Upper lobe of left lung (tissue), 6 donors: ENCODE measurements around the gene CRTAC1. TPM values are rescaled to one million over a fixed set of nuclear protein-coding genes. Genes with fewer than 3 reads are reported as not detected.

Experiments
- ATAC-seq, 2 donors: fragments of 200-7000 bp; cut with Tn5 transposase; one replicate each; pipeline ENCODE4 v1.9.1; 2022; ENCODE audit warnings: mild to moderate bottlenecking in 2 of 2, moderate library complexity in 2 of 2; ENCODE audit not compliant: low FRiP score in 2 of 2
- DNase-seq, 2 donors: peaks; one replicate each; pipeline ENCODE4 v3.0.0-alpha.2; 2019 to 2020
- H3K27ac ChIP-seq, 4 donors: fragments of 200-600 bp; sonication (generic); one replicate each; pipeline ENCODE4 v1.5.1; 2016 to 2019
- H3K27me3 ChIP-seq, 4 donors: fragments of 200-600 bp; sonication (generic); one replicate each; pipeline ENCODE4 v1.5.1; 2017 to 2019
- H3K36me3 ChIP-seq, 4 donors: fragments of 200-600 bp; sonication (generic); one replicate each; pipeline ENCODE4 v1.5.1; 2016 to 2019
- H3K4me1 ChIP-seq, 4 donors: fragments of 200-600 bp; sonication (generic); one replicate each; pipeline ENCODE4 v1.5.1; 2018 to 2019
- H3K4me3 ChIP-seq, 4 donors: fragments of 200-600 bp; sonication (generic); one replicate each; pipeline ENCODE4 v1.5.1; 2017 to 2019; ENCODE audit warnings: mild to moderate bottlenecking in 2 of 4, moderate library complexity in 1 of 4
- H3K9me3 ChIP-seq, 4 donors: fragments of 200-600 bp; sonication (generic); one replicate each; pipeline ENCODE4 v1.5.1; 2018 to 2019
- EP300 ChIP-seq, 4 donors: sonication (generic); formaldehyde crosslinking; IDR thresholded peaks; one replicate each; pipeline ENCODE4 v1.5.1; 2017; ENCODE audit warnings: antibody characterized with exemption in 4 of 4, control low read depth in 2 of 4
- POLR2A ChIP-seq, 4 donors: fragments of 450-650 bp; IDR thresholded peaks; one replicate each; pipeline ENCODE4 v1.5.1; 2016 to 2017; ENCODE audit warnings: antibody characterized with exemption in 4 of 4, mild to moderate bottlenecking in 2 of 4
- POLR2AphosphoS5 ChIP-seq, 2 donors: sonication (generic); formaldehyde crosslinking; IDR thresholded peaks; one replicate each; pipeline ENCODE4 v1.5.1; 2017; ENCODE audit warnings: antibody characterized with exemption in 2 of 2
- whole genome bisulfite sequencing, 2 donors: methylation state at CpG; one replicate each; pipeline ENCODE4 v1.1.5; 2017 to 2018; 5-methylcytosine and 5-hydroxymethylcytosine counted together
- total RNA-seq, 6 donors: library from RNA; depleted of rRNA in 4 of 6; stranded (reverse); fragments of >200 nt in 4 of 6; gene quantifications; one replicate each; pipeline versions ENCODE4 v1.1.0 to v1.2.1, GENCODE V29; 2016 to 2021
- TF ChIP-seq, protein P1 (sequence below), 6 experiments: fragments of 450-650 bp in 4 of 6; fragments of 200-600 bp in 2 of 6; sonication (generic) in 2 of 6; IDR thresholded peaks; one replicate each; pipeline ENCODE4 v1.5.1; 2016 to 2019; ENCODE audit warnings: antibody characterized with exemption in 6 of 6
- donor health status: DM: no; HTN: no; CAD: no; lungs with moderate emphysema.
- donor health status: DM: no; HTN: yes; CAD: no; lungs with severe emphysema.

Gene CRTAC1
- total RNA-seq, 6 donors from 2014 or later = 40.6 to 123 (median 77.3) TPM

GRCh38 chr10:97827702-97828291, 202.6 kb downstream of the CRTAC1 start:
- H3K9me3 ChIP-seq = no peaks in the 10 kb centered on the region
- no peak for TF ChIP-seq POLR2A (IDR thresholded peaks at IDR 0.05)
- TF ChIP-seq, protein P1, sequence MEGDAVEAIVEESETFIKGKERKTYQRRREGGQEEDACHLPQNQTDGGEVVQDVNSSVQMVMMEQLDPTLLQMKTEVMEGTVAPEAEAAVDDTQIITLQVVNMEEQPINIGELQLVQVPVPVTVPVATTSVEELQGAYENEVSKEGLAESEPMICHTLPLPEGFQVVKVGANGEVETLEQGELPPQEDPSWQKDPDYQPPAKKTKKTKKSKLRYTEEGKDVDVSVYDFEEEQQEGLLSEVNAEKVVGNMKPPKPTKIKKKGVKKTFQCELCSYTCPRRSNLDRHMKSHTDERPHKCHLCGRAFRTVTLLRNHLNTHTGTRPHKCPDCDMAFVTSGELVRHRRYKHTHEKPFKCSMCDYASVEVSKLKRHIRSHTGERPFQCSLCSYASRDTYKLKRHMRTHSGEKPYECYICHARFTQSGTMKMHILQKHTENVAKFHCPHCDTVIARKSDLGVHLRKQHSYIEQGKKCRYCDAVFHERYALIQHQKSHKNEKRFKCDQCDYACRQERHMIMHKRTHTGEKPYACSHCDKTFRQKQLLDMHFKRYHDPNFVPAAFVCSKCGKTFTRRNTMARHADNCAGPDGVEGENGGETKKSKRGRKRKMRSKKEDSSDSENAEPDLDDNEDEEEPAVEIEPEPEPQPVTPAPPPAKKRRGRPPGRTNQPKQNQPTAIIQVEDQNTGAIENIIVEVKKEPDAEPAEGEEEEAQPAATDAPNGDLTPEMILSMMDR (IDR thresholded peaks at IDR 0.05) = no peak
- no peak for TF ChIP-seq EP300 (IDR thresholded peaks at IDR 0.05)
- no peak for TF ChIP-seq POLR2AphosphoS5 (IDR thresholded peaks at IDR 0.05)
- WGBS, 2 donors = 58 to 65% methylated on average over 7 to 10 of the region's 10 CpGs
- no peaks in the 10 kb centered on the region for H3K27me3 ChIP-seq
- ATAC-seq (no peak), DNase-seq (no peak)
- no peaks in the 10 kb centered on the region for H3K36me3 ChIP-seq
- no peak overlapping the region for H3K27ac ChIP-seq
- peaks cover 0 to 20% (median 12%) of the 10 kb centered on the region in 4 donors for H3K4me1 ChIP-seq
- no peak overlapping the region for H3K4me3 ChIP-seq

DNA sequence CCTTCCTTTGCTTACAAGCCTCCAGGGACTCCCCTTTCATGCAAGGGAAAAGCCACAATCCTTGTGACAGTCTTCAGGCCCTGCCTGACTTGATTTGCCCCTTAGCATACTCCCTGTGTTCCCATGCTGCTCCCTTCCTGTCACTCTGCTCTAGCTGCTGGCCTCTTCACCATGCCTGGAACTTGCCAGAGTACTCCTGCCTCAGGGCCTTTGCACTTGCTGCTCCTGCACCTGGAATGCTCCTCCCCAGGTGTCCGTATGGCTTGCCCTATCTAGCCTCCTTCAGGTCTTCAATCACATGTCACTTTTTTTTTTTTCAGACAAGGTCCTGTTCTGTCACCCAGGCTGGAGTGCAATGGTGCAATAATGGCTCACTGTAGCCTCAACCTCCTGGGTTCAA, 203.5 kb downstream of the CRTAC1 start:
- WGBS, 2 donors = 85 to 89% methylated on average over 1 of the region's 1 CpG

GRCh38 chr10:97825020-97825760, 205.2 kb downstream of the CRTAC1 start:
- 83 to 84% methylated on average over 11 to 12 of the region's 12 CpGs for WGBS, 2 donors

More for the DNA sequence above, 203.5 kb downstream of the CRTAC1 start:
- no peaks in the 10 kb centered on the region for H3K27me3 ChIP-seq
- DNase-seq (no peak), ATAC-seq (no peak)
- H3K9me3 ChIP-seq = no peaks in the 10 kb centered on the region
- peaks cover 0 to 20% (median 12%) of the 10 kb centered on the region in 4 donors for H3K4me1 ChIP-seq
- no peak overlapping the region for H3K4me3 ChIP-seq
- TF ChIP-seq POLR2A (IDR thresholded peaks at IDR 0.05) (no peak), EP300 (IDR thresholded peaks at IDR 0.05) (no peak), POLR2AphosphoS5 (IDR thresholded peaks at IDR 0.05) (no peak)
- TF ChIP-seq, protein P1 (IDR thresholded peaks at IDR 0.05) = no peak
- H3K27ac ChIP-seq = no peak overlapping the region
- no peaks in the 10 kb centered on the region for H3K36me3 ChIP-seq

GRCh38 chr10:97823734-97824133, 206.7 kb downstream of the CRTAC1 start:
- no peaks in the 10 kb centered on the region for H3K9me3 ChIP-seq
- H3K27ac ChIP-seq = no peak overlapping the region
- TF ChIP-seq, protein P1 (IDR thresholded peaks at IDR 0.05) = no peak
- TF ChIP-seq EP300 (IDR thresholded peaks at IDR 0.05) = no peak
- no peak for TF ChIP-seq POLR2A (IDR thresholded peaks at IDR 0.05)
- TF ChIP-seq POLR2AphosphoS5 (IDR thresholded peaks at IDR 0.05) = no peak
- ATAC-seq = no peak
- no peak for DNase-seq
- no peaks in the 10 kb centered on the region for H3K36me3 ChIP-seq
- no peaks in the 10 kb centered on the region for H3K27me3 ChIP-seq
- WGBS, 2 donors = 80 to 81% methylated on average over 11 to 12 of the region's 12 CpGs
- H3K4me1 ChIP-seq = no peaks in the 10 kb centered on the region
- no peak overlapping the region for H3K4me3 ChIP-seq

More at GRCh38 chr10:97825020-97825760, 205.2 kb downstream of the CRTAC1 start:
- TF ChIP-seq, protein P1 (IDR thresholded peaks at IDR 0.05) = no peak
- TF ChIP-seq EP300 (IDR thresholded peaks at IDR 0.05) (no peak), POLR2AphosphoS5 (IDR thresholded peaks at IDR 0.05) (no peak), POLR2A (IDR thresholded peaks at IDR 0.05) (no peak)
- no peak overlapping the region for H3K27ac ChIP-seq
- H3K4me1 ChIP-seq = peaks cover 0 to 14% (median 8%) of the 10 kb centered on the region in 4 donors
- H3K4me3 ChIP-seq = no peak overlapping the region
- no peak for ATAC-seq
- no peak for DNase-seq
- no peaks in the 10 kb centered on the region for H3K27me3 ChIP-seq
- H3K9me3 ChIP-seq = no peaks in the 10 kb centered on the region
- no peaks in the 10 kb centered on the region for H3K36me3 ChIP-seq
